GM19035 (cell line): Measurements from ENCODE around the gene RBBP7.
A peak's percentile ranks its signal among the peaks of the same experiment; 100 is the strongest.

Experiments
- ATAC-seq: cut with Tn5 transposase; IDR thresholded peaks from one replicate; pipeline ENCODE4 v1.9.1; 2021; ENCODE audit not compliant: unreplicated experiment

Gene RBBP7

GRCh38 chrX:16867947-16868346, 2.2 kb downstream of the RBBP7 start:
- no peak for ATAC-seq

- no peak for ATAC-seq
These were observed 7.3 kb downstream of the RBBP7 start for GRCh38 chrX:16862829-16863228.

DNA sequence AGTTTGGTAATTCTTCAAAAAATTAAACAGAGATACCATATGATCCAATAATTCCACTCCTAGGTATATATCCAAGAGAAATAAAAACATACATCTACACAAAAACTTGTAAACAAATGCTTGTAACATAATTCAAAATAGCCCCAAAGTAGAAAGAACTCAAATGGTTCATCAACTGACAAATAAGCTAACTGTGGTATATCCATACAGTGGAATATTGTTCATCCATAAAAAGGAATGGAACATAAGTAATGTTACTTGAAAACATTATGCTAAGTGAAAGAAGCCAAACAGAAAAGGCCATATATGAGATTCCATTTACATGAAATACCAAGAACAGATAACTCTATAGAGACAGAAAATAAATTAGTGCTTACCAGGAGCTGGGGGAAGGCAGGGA, 13.4 kb downstream of the RBBP7 start:
- no peak for ATAC-seq

- peak; percentile 64 for ATAC-seq
These were observed 14.1 kb downstream of the RBBP7 start for GRCh38 chrX:16856076-16856404.

DNA sequence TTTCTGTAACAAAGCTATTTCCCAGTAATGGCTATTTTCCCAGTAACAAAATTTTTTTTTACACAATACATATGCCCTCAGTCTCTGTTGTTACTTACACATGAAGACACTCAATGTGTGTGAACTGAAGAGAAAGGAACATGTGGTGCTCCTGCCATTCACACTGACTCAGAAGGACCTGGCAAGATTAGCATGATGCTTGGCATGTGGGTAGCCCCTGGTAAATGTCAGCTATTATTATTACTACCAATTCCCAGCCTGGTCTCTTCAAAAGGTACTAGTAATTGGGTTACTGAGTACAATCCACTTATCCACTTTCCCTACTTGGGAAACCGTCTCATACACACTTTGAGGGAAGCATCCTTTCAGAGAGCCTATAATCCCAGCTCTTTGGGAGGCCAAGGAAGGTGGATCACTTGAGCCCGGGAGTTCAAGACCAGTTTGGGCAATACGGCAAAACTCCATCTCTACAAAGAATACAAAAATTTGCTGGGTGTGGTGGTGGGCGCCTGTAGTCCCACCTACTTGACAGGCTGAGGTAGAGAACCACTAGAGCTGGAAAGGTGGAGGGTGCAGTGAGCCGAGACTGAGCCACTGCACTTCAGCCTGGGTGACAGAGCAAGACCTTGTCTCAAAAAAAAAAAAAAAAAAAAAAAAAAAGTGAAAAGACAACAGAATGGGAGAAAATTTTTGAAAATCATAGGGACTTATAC, 14.6 kb downstream of the RBBP7 start:
- peak; percentile 40 for ATAC-seq

DNA sequence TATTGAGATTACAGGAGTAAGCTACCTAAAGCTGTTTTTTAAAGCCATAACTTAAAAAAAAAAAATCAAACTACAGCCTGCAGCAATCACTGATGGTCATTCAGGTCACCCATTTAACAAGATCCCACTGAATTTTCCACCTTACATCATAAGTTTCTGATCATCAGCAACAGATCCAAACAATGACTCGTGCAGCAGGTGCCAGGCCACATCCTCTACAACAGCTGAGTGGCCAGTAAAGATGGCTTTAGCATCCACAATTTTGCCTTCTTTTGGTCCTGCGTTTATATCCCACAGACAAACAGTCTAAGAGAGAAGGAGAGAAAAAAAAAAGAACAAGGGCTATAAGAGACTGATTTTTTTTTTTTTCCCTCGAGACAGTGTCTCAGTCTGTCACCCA, 16.6 kb downstream of the RBBP7 start:
- ATAC-seq, result no peak

- ATAC-seq, result no peak
These were observed 17.5 kb downstream of the RBBP7 start for GRCh38 chrX:16852617-16853179.

DNA sequence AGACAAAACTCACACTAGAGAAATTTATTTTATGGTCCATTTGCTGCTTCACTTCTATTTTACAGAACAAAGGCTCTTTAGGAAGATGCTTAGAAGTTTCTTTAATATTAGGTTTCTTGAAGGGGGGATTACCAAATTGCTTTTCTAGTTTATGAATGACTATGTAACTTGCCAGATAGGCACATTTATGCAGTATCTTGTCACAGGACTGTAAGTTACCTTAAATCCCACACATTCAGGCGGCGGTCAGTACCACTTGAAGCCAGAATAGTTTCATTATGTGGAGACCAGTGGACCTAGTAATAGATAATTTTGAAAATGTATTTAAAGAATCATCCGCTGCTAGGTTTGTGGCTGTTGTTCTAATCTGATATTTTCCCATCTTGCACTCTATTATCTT, 18.3 kb downstream of the RBBP7 start:
- no peak for ATAC-seq

DNA sequence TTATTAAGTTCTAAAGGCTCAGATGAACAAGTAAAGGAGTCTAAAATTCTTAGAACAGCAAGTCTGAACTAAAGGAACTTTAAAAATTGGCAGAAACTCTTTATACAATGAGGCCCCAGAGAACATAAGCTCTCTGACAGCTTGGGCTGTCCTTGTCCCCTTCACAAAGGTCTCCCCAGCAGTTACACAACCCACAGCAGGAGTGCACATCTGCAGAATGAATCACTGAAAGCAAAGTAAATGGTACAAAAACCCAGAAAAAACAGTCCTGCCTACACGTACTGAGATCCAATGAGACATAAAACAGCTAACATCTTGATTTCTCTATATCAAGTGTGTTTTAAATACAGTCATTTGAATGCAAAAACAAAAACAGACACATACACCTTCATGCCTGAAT, 18.7 kb downstream of the RBBP7 start:
- no peak for ATAC-seq

DNA sequence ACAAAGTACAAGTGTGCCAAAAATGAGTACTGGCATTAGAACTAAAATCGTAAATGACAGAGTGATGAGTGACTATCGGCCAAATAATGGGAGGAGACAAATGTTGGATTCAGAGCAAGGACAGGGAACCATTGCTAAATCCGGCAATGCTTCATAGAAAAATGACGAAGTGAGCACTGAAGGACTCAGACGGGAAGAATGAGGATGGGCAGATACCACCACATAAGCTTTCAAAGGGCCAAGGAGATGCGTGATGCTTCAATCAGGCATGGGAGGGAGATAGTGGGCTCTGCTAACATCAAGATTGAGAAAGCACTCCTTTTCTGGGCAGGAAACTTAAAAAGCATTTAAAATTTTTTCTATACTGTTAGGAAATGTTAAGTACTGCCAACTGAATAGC, 21.6 kb downstream of the RBBP7 start:
- no peak for ATAC-seq

GRCh38 chrX:16845686-16846085, 24.5 kb downstream of the RBBP7 start:
- ATAC-seq, result no peak

- ATAC-seq, result no peak
These were observed 26.8 kb downstream of the RBBP7 start for GRCh38 chrX:16843208-16843909.

GRCh38 chrX:16842684-16843083, 27.5 kb downstream of the RBBP7 start:
- ATAC-seq, result no peak

DNA sequence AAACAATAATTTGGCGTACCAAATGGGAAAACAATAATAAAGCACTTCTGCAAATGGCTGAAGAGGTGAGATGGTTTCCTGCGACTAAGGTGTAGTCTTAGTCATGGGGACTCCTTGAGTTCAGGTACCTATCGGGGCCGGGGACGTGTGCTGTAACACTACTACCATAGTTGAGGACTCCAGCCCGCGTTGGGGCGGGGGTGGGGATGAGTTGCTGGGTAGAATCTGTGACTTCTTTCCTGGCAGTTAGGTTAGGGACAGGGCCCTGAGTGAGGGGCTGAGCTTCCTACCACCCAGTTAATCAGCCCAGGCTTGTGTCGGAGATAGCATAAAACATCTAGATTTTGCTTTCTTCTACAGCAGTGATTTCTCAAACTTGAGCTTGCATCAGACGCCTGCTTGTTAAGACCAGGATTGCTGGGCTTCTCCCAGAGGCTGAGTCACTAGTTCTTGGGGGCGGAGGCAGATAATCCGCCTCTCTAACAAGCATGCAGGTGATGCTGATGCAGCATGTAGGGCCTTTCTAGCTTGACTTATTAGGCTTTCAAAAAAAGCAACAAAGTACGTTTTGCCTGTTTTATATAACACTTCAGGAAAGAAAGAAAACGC, 30.2 kb downstream of the RBBP7 start:
- no peak for ATAC-seq

- no peak for ATAC-seq
These were observed 30.8 kb downstream of the RBBP7 start for GRCh38 chrX:16839219-16839851.

DNA sequence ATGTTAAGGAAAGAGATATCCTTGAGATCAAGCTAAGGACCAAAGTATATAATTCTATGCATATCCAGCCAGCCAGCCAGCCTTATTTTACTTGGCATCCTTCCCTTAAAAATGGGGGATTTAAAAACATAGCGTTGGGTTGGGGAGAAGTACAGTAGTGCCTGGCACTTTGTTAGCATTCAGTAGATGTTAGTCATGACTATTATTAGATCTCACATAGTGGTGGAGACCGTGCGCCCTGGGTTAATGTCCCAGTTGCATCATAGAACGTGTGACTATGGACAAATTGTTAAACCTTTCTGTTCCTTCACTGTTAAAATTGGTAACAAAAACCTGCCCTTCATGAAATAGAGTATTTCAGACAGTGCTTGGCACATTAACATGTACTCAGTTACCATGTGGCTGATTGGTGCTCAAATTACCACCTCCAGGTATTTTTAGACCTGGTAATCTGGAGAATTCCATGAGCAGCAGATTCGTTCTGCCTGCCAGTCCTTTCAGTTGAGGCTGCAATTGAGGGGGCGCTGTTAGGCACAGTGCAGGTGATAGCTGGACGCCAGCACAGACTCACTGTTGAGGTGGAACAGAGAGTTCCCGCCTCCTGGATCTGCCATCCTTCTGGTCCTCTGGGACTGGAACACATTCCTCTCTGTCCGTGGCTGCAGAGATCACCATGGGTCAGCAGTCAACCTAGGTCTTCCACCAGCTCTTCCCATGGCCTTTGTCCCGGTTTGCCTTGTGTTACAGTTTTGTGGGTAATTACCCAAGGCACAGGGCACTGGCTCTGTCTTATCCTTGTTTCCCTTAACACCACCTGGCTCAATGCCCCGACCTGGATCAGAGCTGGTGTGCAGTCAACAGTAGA, 31.7 kb downstream of the RBBP7 start:
- ATAC-seq, result no peak

DNA sequence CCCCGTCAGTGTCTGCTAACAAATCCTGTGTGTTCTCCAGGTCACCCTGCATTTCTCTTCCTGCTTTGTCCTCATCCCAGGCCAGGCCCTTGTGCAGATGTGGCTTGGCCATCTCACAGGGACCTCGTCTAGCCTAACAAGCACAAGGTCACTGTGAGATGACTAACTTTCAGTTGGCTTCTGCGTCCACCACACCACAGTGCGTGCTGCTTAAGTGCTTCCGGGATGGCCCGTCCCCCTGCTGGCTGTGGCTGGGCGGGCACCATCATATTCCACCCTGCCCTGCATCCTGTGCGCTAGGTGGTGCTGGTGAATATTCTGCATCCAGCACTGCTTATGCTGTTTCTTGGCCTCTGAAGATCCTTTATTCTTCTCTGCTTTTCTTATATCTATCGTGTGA, 33.8 kb downstream of the RBBP7 start:
- peak; percentile 85 for ATAC-seq

- ATAC-seq, result no peak
These were observed 35.4 kb downstream of the RBBP7 start for GRCh38 chrX:16834806-16835205.

DNA sequence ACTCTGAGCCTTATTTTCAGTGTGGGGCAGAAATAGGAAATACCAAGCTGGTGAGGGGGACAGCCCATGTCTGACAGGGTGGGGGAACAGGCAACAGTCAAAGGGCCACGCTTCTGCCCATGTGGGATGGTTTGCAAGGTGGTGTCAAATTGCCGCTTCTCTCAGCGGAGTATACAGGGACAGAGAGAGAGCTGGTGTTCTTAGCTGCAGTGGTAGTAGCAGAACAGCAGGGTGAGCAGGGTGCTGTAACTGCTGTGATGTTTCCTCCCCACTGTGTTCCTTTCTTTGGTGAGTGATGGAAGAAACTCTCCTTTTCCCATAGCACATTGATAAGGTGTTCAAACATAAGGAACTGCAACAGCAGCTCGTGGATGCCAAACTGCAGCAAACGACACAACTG, 37.9 kb downstream of the RBBP7 start:
- no peak for ATAC-seq

GRCh38 chrX:16828124-16828908, 41.8 kb downstream of the RBBP7 start:
- no peak for ATAC-seq
